DOHH2 (cell line): ENCODE results near the gene SSH2.

Experiments
- H3F3A ChIP-seq: fragments of 200-600 bp; sonication (generic), shearing (Covaris generic); 2 replicates; pipeline ENCODE4 v1.6.0; 2016; ENCODE audit warnings: antibody characterized with exemption, mild to moderate bottlenecking; ENCODE audit not compliant: control insufficient read depth, insufficient read depth
- H3K27ac ChIP-seq: fragments of 200-600 bp; sonication (generic); 2 replicates; pipeline ENCODE4 v1.5.1; 2014; ENCODE audit warnings: low read depth, mild to moderate bottlenecking, low read length, moderate library complexity
- H3K27me3 ChIP-seq: fragments of 200-600 bp; sonication (generic); 2 replicates; pipeline ENCODE4 v1.6.1; 2014; ENCODE audit warnings: mild to moderate bottlenecking, low read length, mixed read lengths; ENCODE audit not compliant: control insufficient read depth
- H3K36me3 ChIP-seq: fragments of 200-600 bp; sonication (generic); 2 replicates; pipeline ENCODE4 v1.6.1; 2014; ENCODE audit warnings: mild to moderate bottlenecking, low read length, moderate library complexity, mixed read lengths; ENCODE audit not compliant: control insufficient read depth
- H3K4me1 ChIP-seq: fragments of 200-600 bp; sonication (generic); 2 replicates; pipeline ENCODE4 v1.6.1; 2014; ENCODE audit warnings: mild to moderate bottlenecking, low read length, mixed read lengths; ENCODE audit not compliant: control insufficient read depth
- H3K4me2 ChIP-seq: fragments of 200-600 bp; sonication (generic); 2 replicates; pipeline ENCODE4 v1.6.0; 2014; ENCODE audit warnings: mild to moderate bottlenecking, low read length, moderate library complexity
- H3K4me3 ChIP-seq: fragments of 200-600 bp; sonication (generic); 2 replicates; pipeline ENCODE4 v1.5.1; 2014; ENCODE audit warnings: mild to moderate bottlenecking, low read length, mixed read lengths
- H3K79me2 ChIP-seq: fragments of 200-600 bp; sonication (generic); 2 replicates; pipeline ENCODE4 v1.6.1; 2014; ENCODE audit warnings: mild to moderate bottlenecking, low read length, mixed read lengths; ENCODE audit not compliant: control insufficient read depth
- H3K9me2 ChIP-seq: fragments of 200-600 bp; sonication (generic); replicated peaks from 2 replicates; pipeline ENCODE4 v1.6.1; 2014; ENCODE audit warnings: mild to moderate bottlenecking, low read length, mixed read lengths; ENCODE audit not compliant: control insufficient read depth
- H3K9me3 ChIP-seq: fragments of 200-600 bp; sonication (generic); 2 replicates; pipeline ENCODE4 v1.6.1; 2014; ENCODE audit warnings: antibody characterized with exemption, low read length, mixed read lengths; ENCODE audit not compliant: control insufficient read depth, insufficient read depth
- H4K20me1 ChIP-seq: fragments of 200-600 bp; sonication (generic); 2 replicates; pipeline ENCODE4 v1.6.0; 2014; ENCODE audit warnings: low read depth, mild to moderate bottlenecking, antibody characterized with exemption, low read length, moderate library complexity; ENCODE audit not compliant: control insufficient read depth, insufficient read depth
- CTCF ChIP-seq: fragments of 200-600 bp; sonication (generic); IDR thresholded peaks from one replicate; pipeline ENCODE4 v1.5.1; 2014; ENCODE audit warnings: antibody characterized with exemption, mild to moderate bottlenecking, low read depth, low read length; ENCODE audit not compliant: poor library complexity, severe bottlenecking
- EZH2phosphoT487 ChIP-seq: fragments of 200-600 bp; sonication (generic); IDR thresholded peaks from 2 replicates; pipeline ENCODE4 v1.6.1; 2017; ENCODE audit warnings: borderline replicate concordance, mild to moderate bottlenecking, antibody characterized with exemption, low read length, moderate library complexity, mixed read lengths

SSH2 gene

DNA sequence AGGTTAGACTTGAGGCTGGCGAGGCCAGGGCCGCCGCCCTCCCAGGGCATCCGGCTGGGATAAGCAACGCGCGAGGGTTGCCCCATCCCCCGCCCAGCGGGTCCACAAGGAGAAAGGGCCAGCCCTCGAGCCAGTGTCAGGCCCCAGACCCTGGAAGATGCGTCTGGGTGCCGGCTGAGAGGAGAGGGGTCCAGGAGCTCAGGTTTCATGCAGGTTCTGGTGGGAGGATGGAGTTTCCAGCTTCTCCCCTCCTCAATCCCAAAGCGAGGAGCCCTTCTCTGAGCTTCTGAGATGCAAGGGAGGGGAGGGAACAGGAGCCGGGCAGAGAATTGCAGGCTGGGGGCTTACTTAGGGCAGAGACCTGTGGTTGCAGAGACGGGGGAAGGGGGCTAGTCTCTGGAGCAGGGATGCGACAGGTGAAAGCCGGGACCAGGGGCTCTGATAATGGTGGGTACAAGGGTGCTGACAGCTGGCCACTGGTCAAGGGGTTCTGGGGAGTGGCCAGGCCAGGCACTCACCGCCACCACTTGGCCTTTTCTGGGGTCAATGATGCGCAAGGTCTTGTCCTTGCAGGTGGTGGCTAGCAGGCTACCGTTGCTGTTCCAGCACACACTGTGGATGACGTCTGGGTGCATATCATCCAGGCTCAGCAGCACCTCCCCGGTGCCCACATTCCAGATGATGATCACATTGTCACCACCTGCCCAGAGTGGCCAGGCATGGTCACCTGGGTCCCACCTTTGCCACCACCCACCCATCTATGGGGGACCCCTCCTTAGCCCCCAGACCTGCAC lies 311.6 kb downstream of the SSH2 start:
- Histone ChIP-seq H3F3A (peaks cover 5% of the 10 kb centered on the region), H3K4me3 (peak overlapping the region; percentile 69), H3K79me2 (no peaks in the 10 kb centered on the region), H3K9me2 (no peaks in the 10 kb centered on the region), H3K4me1 (peaks cover 62% of the 10 kb centered on the region), H3K9me3 (no peaks in the 10 kb centered on the region), H3K4me2 (peak overlapping the region; percentile 78), H4K20me1 (peaks cover 17% of the 10 kb centered on the region), H3K27ac (no peak overlapping the region), H3K27me3 (peaks cover 13% of the 10 kb centered on the region), H3K36me3 (no peaks in the 10 kb centered on the region)
- TF ChIP-seq CTCF (peak; percentile 5), EZH2phosphoT487 (no peak)

GRCh38 chr17:29617481-29618271 lies 312.4 kb downstream of the SSH2 start:
- H3K27ac ChIP-seq, result peak overlapping the region; percentile 44
- H3K79me2 ChIP-seq, result no peaks in the 10 kb centered on the region
- H3K9me3 ChIP-seq, result no peaks in the 10 kb centered on the region
- H3K9me2 ChIP-seq, result no peaks in the 10 kb centered on the region
- peak overlapping the region; percentile 78 for H3K4me2 ChIP-seq
- H4K20me1 ChIP-seq, result peaks cover 17% of the 10 kb centered on the region
- H3F3A ChIP-seq, result peaks cover 3% of the 10 kb centered on the region
- peaks cover 60% of the 10 kb centered on the region for H3K4me1 ChIP-seq
- TF ChIP-seq CTCF (peak; percentile 81), EZH2phosphoT487 (no peak)
- H3K4me3 ChIP-seq, result peak overlapping the region; percentile 69
- peaks cover 13% of the 10 kb centered on the region for H3K27me3 ChIP-seq
- H3K36me3 ChIP-seq, result peaks cover 4% of the 10 kb centered on the region; the same call in 1 of the 2 replicates

- TF ChIP-seq CTCF, result peak; percentile 95
- no peak for TF ChIP-seq EZH2phosphoT487
- peaks cover 13% of the 10 kb centered on the region for H3K27me3 ChIP-seq
- H3K79me2 ChIP-seq, result no peaks in the 10 kb centered on the region
- peak overlapping the region; percentile 69 for H3K4me3 ChIP-seq
- H3K27ac ChIP-seq, result peak overlapping the region; percentile 44; the same call in 1 of the 2 replicates
- H3K9me3 ChIP-seq, result no peaks in the 10 kb centered on the region
- no peaks in the 10 kb centered on the region for H3K9me2 ChIP-seq
- H3K36me3 ChIP-seq, result peaks cover 4% of the 10 kb centered on the region; the same call in 1 of the 2 replicates
- H4K20me1 ChIP-seq, result peaks cover 17% of the 10 kb centered on the region
- peaks cover 3% of the 10 kb centered on the region for H3F3A ChIP-seq
- peak overlapping the region; percentile 78 for H3K4me2 ChIP-seq
- H3K4me1 ChIP-seq, result peaks cover 55% of the 10 kb centered on the region
Measured at GRCh38 chr17:29617125-29617480, 312.9 kb downstream of the SSH2 start.
